Myocyte (in vitro differentiated cells): ENCODE measurements around the gene TRMT112. TPM values are rescaled to one million over a fixed set of nuclear protein-coding genes. Genes with fewer than 3 reads are reported as not detected.
"Not testable (repeated sequence)": the region's sequence is repeated elsewhere in the genome, so short reads cannot be mapped to it uniquely, and the experiment has no call there.

Experiments
- DNase-seq: peaks from one replicate; pipeline ENCODE4 v3.0.0-alpha.2; 2012; ENCODE audit warnings: low read depth
- total RNA-seq: library from RNA; depleted of rRNA; stranded (reverse); fragments of >200 nt; gene quantifications from 2 replicates; pipeline ENCODE4 v1.2.3, GENCODE V29; 2014

TRMT112 gene
- total RNA-seq, 1 donor from 2014 or later: 231 TPM

GRCh38 chr11:64331569-64332371, 14.4 kb upstream of the TRMT112 start:
- DNase-seq: peak; percentile 90

- no peak for DNase-seq
These were observed 13.5 kb upstream of the TRMT112 start for GRCh38 chr11:64330888-64331287.

GRCh38 chr11:64327993-64328392, 10.6 kb upstream of the TRMT112 start:
- no peak for DNase-seq

GRCh38 chr11:64327375-64327774, 10.0 kb upstream of the TRMT112 start:
- DNase-seq: no peak

- no peak for DNase-seq
These were observed 7.5 kb upstream of the TRMT112 start for GRCh38 chr11:64324692-64325469.

GRCh38 chr11:64323984-64324383, 6.6 kb upstream of the TRMT112 start:
- not testable (repeated sequence) for DNase-seq

GRCh38 chr11:64323373-64323772, 6.0 kb upstream of the TRMT112 start:
- DNase-seq: no peak

GRCh38 chr11:64322925-64323260, 5.5 kb upstream of the TRMT112 start:
- DNase-seq: no peak

- DNase-seq: no peak
These were observed 4.2 kb upstream of the TRMT112 start for GRCh38 chr11:64321533-64321932.

GRCh38 chr11:64321026-64321425, 3.7 kb upstream of the TRMT112 start:
- no peak for DNase-seq

GRCh38 chr11:64320556-64320955, 3.2 kb upstream of the TRMT112 start:
- DNase-seq: no peak

- no peak for DNase-seq
These were observed 1.7 kb upstream of the TRMT112 start for GRCh38 chr11:64318766-64319761.

- peak; percentile 97 for DNase-seq
These were observed 804 bp upstream of the TRMT112 start, which contains the start of gene PRDX5 for GRCh38 chr11:64317961-64318765. Gene PRDX5, plus strand, starts transcription at chr11:64318121. Its CDS starts 95 bp downstream, at chr11:64318216.

- no peak for DNase-seq
These were observed 561 bp downstream of the TRMT112 start for GRCh38 chr11:64316672-64317324.

- DNase-seq: not testable (repeated sequence)
These were observed 1.5 kb downstream of the TRMT112 start for GRCh38 chr11:64315667-64316526.

GRCh38 chr11:64314805-64315561, 2.4 kb downstream of the TRMT112 start:
- no peak for DNase-seq

- peak; percentile 35 for DNase-seq
These were observed 3.1 kb downstream of the TRMT112 start for GRCh38 chr11:64314146-64314804.
